WTC11 (cell line): Measurements from ENCODE around the gene MAST4.

Experiments
- CBFB ChIP-seq: sonication (generic); formaldehyde crosslinking; IDR thresholded peaks from 2 replicates; pipeline ENCODE4 v1.8.1; 2022; ENCODE audit warnings: mild to moderate bottlenecking, low read depth, missing genetic modification reagents
- CTCF ChIP-seq: fragments of 200-600 bp; IDR thresholded peaks from 2 replicates; pipeline ENCODE4 v1.8.0; 2022; ENCODE audit warnings: antibody characterized with exemption
- E2F4 ChIP-seq: sonication (generic); formaldehyde crosslinking; IDR thresholded peaks from 2 replicates; pipeline ENCODE4 v1.8.1; 2022; ENCODE audit warnings: low read depth, mild to moderate bottlenecking, moderate library complexity, missing genetic modification reagents, borderline replicate concordance
- FOXJ3 ChIP-seq: sonication (generic); formaldehyde crosslinking; IDR thresholded peaks from 2 replicates; pipeline ENCODE4 v1.9.0; 2021; ENCODE audit warnings: missing genetic modification reagents, mild to moderate bottlenecking, borderline replicate concordance
- IRF1 ChIP-seq: sonication (generic); formaldehyde crosslinking; IDR thresholded peaks from 2 replicates; pipeline ENCODE4 v1.8.0; 2023; ENCODE audit warnings: missing genetic modification reagents
- OVOL2 ChIP-seq: fragments of 250-450 bp; sonication (Bioruptor Pico); IDR thresholded peaks from 2 replicates; pipeline ENCODE4 v1.9.0; 2021; ENCODE audit warnings: mild to moderate bottlenecking, borderline replicate concordance
- SMAD3 ChIP-seq: sonication (generic); formaldehyde crosslinking; IDR thresholded peaks from 2 replicates; pipeline ENCODE4 v1.8.0; 2022; ENCODE audit warnings: missing genetic modification reagents, mild to moderate bottlenecking, borderline replicate concordance
- SOX15 ChIP-seq: fragments of 250-450 bp; sonication (Bioruptor Pico); IDR thresholded peaks from 2 replicates; pipeline ENCODE4 v1.9.0; 2021; ENCODE audit warnings: mild to moderate bottlenecking
- TF ChIP-seq, protein P1 (sequence below): fragments of 250-450 bp; sonication (Bioruptor Pico); IDR thresholded peaks from 2 replicates; pipeline ENCODE4 v1.9.0; 2021; ENCODE audit warnings: mild to moderate bottlenecking, borderline replicate concordance

DNA sequence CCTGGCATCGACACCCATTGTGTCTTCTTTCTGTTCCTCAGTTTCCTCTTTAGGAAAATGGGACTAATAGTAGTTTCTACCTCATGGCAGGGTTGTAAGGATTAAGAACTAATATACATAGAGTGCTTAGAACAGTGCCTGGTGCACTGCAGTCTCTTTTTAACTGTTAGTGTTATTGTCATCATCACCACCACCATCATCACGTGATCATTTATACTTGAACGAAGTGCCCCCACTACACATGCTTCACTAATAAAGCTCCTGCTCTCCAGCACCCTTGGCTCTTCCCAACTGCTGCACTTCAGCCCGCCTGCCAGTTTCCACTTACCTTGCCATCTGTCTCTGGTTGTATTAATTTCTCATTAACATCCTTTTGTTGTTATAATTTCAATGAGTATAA lies 35.8 kb upstream of the MAST4 start:
- TF ChIP-seq OVOL2 (CRISPR knock-in tag) (no peak), SMAD3 (CRISPR knock-in tag) (no peak), CTCF (no peak), CBFB (CRISPR knock-in tag) (no peak), FOXJ3 (CRISPR knock-in tag) (no peak), IRF1 (CRISPR knock-in tag) (no peak), E2F4 (CRISPR knock-in tag) (no peak), SOX15 (no peak)
- TF ChIP-seq, protein P1, sequence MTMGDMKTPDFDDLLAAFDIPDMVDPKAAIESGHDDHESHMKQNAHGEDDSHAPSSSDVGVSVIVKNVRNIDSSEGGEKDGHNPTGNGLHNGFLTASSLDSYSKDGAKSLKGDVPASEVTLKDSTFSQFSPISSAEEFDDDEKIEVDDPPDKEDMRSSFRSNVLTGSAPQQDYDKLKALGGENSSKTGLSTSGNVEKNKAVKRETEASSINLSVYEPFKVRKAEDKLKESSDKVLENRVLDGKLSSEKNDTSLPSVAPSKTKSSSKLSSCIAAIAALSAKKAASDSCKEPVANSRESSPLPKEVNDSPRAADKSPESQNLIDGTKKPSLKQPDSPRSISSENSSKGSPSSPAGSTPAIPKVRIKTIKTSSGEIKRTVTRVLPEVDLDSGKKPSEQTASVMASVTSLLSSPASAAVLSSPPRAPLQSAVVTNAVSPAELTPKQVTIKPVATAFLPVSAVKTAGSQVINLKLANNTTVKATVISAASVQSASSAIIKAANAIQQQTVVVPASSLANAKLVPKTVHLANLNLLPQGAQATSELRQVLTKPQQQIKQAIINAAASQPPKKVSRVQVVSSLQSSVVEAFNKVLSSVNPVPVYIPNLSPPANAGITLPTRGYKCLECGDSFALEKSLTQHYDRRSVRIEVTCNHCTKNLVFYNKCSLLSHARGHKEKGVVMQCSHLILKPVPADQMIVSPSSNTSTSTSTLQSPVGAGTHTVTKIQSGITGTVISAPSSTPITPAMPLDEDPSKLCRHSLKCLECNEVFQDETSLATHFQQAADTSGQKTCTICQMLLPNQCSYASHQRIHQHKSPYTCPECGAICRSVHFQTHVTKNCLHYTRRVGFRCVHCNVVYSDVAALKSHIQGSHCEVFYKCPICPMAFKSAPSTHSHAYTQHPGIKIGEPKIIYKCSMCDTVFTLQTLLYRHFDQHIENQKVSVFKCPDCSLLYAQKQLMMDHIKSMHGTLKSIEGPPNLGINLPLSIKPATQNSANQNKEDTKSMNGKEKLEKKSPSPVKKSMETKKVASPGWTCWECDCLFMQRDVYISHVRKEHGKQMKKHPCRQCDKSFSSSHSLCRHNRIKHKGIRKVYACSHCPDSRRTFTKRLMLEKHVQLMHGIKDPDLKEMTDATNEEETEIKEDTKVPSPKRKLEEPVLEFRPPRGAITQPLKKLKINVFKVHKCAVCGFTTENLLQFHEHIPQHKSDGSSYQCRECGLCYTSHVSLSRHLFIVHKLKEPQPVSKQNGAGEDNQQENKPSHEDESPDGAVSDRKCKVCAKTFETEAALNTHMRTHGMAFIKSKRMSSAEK: no peak
